Activated CD8-positive, alpha-beta memory T cell treated with anti-CD3 and anti-CD28 coated beads, Interleukin-2, amount 50 U/mL, for 24 hours (primary cell): ENCODE data around the gene IGFL2.
"Not testable (repeated sequence)": the region's sequence is repeated elsewhere in the genome, so short reads cannot be mapped to it uniquely, and the experiment has no call there.

Experiments
- DNase-seq: peaks from one replicate; pipeline ENCODE4 v3.0.0-alpha.2; 2020; ENCODE audit errors: extremely low read depth

The IGFL2 gene

DNA sequence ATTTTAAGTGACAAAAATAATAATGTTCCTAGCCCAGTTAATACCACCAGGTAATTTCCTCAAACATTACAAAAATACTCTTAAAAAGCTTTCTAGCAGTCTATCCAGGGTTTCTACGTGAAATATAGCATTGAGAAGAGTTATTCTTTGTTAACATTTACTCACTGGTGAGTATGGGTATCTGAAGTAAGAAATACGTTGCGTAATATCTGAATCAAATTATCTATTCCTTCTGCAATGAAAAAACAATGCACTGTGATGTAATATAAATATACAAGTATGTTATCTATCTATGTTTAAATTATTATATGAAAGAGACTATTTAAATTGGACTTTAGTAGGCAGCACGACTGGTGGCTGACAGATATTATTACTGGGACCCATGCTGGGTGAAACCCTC, 5.7 kb upstream of the IGFL2 start:
- no peak for DNase-seq

DNA sequence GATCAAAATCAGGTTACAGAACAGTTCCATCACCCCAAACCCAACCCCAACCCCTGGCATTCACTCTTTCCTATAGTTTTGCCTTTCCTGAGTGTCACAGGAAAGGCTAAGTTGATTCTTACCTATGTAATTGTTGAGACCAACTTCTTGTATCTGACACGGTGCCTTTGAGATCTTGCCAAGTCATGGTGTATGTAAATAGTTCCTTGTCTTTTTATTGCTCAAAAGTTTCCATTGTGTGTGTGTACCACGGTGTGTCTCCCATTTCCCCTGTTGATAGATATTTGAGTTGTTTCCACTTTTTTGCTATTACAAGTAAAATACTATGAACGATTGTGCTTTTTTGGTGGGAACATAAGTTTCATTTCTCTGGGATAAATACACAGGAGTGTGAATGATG, 3.3 kb upstream of the IGFL2 start:
- DNase-seq, result no peak

DNA sequence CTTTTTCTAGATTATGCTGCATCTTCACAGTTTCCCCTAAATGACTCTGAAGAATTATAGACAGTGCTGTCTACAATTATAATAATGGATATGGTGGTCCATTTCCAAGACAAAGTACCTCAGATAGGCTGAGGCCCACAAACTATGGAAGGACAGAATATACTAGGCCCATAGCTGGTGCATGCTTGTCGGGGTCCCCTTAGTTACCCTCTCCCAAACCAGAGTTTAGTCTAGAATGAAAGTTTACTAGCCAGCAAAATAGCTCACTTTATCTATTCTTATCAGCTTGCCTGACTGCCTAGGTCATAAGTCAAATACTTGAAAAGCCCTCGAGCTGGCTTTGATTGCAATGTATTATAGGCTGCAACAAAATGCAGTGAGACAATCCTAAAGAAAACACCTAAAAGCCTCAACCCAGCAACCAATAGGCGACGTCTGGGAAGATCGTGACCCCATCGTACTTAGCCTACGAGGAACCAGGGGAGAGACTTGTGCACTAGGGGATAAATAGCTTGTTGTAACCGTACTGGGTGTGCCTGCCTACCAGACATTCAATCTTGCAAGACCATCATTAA, 785 bp upstream of the IGFL2 start:
- DNase-seq, result no peak

DNA sequence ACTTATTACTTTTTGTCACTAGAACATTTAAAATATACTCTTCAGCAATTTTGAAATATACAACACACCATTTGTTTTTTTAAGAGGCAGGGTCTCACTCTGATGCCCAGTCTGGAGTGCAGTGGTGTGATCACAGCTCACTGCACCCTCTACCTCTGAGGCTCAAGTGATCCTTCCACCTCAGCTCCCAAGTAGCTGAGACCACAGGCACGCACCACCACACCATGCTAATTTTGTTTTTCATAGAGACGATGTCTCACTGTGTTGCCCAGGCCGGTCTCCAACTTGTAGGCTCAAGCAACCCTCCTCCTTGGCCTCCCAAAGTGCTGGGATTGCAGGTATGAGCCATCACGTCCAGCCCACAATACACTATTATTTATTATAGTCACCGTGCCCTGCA, 2.6 kb downstream of the IGFL2 start:
- no peak for DNase-seq

DNA sequence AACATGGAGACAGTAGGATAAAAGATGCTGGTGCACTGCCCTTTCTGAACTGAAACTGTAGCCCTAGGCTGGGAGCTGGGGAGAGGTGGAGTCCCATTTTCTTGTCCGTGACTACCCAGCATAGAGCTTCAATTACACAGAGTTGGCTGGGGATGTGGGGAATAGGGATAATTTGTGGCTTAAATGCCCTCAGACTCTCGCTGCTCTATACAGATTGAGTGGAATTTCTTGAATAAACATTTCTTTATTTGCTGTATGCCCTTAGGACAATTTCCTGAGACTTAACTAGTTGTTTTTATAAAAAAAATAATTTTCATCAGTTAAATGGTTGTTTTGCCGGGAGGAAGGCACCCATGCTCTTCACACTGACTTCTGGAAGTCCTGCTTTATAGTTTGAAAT, 7.2 kb downstream of the IGFL2 start:
- DNase-seq, result no peak

DNA sequence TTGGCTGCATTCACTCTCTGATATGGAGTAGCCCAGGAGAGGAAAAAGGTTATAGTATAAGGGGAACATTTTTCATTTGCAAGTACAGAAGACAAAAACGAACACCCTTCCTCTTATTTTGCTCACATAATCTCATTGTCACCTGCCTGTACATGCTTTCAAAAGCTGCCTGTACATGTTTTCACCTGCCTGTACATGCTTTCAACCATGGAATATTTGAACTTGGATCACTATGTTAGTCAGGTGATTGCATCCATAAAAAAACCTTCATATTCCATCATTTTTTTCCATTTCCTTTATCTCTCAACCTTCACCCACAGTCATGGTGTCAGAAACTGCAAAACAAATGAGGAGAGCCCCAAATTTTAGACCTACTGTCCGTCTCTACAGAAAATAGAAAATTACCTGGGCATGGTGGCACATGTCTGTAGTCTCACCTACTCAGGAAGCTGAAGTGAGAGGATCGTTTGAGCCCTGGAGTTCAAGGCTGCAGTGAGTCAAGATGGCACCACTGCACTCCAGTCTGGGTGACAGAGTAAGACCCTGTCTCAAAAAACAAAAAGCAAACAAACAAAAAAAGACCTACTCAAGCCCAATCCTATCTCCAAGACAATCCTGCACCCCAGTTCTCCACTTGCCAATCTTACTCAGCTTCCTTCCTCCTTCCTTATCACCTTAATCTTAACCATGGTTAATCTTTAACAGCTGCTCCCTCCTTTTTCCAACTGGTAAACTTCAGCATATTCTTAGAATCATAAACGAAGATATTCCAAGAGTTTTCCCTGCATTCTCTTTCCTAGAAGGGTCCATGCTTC, 11.6 kb downstream of the IGFL2 start:
- DNase-seq, result no peak

DNA sequence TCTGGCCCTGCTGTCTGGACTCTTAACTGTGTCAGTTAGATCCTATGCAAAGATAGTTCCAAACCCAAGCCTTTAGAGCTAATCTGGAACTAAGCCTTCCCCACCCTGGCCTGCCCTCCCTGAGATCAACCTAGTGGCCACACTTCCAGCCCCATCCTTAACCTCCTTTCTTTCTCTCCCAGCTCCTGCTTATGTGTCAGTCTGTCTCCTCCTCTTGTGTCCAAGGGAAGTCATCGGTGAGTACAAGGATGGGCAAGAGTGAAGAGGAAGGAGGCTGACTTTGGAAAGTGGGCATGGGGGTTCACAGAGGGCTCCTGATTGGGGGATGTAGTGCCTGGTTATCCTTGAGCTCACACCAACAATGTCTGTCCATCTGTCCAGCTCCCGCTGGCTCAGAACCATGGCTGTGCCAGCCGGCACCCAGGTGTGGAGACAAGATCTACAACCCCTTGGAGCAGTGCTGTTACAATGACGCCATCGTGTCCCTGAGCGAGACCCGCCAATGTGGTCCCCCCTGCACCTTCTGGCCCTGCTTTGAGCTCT, 12.3 kb downstream of the IGFL2 start:
- no peak for DNase-seq

DNA sequence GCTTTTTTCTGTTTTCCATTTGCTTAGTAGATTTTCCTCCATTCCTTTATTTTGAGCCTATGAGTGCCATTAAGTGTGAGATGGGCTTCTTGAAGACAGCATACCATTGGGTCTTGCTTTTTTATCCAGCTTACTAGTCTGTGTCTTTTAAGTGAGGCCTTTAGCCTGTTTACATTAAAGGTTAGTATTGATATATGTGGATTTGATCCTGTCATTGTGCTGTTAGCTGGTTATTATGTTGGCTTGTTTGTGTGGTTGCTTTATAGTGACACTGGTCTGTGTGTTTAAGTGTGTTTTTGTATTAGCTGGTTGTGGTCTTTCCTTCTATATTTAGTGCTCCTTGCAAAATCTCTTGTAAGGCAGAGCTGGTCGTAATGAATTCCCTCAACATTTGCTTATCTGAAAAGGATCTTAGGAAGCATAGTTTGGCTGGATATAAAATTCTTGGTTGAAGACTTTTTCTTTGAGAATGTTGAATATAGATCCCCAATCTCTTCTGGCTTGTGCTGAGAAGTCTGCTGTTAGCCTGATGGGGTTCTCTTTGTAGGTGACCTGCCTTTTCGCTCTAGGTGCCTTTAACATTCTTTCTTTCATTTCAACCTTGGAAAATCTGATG, 13.7 kb downstream of the IGFL2 start:
- not testable (repeated sequence) for DNase-seq

DNA sequence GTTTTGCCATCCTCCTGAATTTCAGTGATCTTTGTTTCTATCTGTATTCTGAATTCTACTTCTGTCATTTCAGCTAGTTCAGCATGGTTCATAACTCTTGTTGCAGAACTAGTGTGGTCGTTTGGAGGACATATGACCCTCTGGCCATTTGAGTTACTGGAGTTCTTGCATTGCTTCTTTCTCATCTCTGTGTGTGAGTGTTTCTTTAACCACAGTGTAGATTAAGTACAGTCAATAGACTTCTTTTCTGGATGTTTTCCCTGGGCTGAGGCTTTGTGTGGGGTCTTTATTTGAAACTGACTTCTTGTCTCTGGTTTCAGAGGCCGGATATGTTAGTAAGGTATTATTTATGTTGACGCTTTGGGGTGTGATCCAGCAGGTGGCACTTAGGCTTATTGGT, 14.7 kb downstream of the IGFL2 start:
- DNase-seq, result no peak

DNA sequence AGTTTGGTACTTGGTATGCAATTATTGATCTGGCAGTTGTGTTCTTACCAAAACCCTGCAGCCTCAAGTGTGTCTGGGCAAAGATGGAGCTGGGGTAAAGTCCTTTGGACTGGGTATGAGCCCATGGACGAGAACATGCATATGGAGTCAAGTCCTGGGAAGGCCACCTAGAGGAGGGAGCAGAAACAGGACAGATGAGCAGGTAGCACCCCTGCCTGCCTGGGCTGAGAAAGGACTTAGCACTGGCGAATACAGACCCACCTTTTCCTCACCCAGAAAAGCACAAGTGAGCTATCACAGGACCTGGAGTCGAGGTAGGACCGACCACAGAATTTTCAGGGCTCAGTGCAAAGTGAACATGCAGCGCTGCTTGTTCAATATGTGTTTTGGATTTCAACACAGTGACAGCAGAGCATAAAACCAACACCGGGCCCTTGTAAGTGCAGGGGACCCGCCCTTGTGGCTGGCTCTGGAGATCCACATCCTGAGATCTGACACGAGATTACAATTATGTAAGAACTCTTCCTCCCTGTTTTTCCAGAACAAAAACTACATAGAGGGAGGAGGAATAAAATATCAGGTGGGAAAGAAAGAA, 25.9 kb downstream of the IGFL2 start:
- DNase-seq, result no peak

DNA sequence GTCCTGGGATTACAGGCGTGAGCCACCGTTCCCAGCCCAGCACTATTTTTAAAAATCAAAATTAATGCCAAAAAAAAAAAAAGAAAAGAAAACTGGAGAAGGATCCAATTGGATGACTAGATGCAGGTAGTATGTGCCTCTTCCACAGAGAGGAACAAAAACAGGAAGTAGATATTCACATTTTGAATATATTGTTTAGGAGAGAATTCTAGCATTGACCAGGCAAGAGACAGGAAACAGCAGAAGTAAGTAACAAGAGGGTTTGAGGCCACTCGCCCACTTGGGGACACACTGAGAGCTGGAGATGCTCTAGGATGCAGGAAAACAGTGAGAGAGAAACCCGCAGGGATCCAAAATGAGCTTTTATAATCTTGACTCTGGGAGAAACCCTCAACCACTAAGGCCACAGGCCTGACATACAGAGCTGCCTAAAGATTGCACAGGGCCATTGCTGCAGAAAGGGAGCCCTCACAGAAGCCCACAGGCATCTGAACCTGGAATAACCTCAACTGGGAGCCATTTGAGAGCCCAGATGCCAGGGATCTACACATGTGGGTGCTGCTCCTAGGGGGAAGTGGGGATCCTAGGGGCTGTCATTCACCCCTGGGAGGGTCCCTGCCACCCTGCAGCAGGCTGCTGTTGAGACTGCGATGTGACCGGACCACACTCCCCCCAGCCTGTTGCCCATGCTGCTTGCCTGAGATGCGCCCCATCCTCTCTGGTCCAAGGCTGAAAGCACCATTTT, 28.2 kb downstream of the IGFL2 start:
- no peak for DNase-seq

DNA sequence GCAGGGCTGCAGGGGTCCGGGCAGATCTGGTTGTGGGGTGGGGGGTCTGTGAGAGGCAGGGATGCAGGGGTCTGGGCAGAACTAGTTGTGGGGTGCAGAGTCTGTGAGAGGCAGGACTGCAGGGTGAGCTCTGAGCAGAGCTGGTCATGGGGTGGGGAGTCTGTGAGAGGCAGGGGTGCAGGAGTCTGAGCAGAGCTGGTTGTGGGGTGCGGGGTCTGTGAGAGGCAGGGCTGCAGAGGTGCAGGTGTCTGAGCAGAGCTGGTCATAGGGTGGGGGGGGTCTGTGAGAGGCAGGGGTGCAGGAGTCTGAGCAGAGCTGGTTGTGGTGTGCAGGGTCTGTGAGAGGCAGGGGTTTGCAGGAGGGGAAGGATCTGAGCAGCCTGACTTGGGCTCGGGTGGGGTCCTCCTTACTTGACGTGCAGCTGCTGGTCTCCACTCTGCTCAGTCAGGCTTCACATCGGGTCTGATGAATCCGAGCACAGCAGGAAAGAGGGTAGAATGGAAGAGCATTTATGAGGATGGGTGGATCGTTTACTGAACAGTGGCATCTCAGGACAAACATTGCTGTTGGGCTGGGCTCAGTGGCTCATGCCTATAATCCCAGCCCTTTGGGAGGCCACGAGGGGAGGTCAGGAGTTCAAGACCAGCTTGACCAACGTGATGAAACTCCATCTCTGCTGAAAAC, 31.2 kb downstream of the IGFL2 start:
- no peak for DNase-seq

DNA sequence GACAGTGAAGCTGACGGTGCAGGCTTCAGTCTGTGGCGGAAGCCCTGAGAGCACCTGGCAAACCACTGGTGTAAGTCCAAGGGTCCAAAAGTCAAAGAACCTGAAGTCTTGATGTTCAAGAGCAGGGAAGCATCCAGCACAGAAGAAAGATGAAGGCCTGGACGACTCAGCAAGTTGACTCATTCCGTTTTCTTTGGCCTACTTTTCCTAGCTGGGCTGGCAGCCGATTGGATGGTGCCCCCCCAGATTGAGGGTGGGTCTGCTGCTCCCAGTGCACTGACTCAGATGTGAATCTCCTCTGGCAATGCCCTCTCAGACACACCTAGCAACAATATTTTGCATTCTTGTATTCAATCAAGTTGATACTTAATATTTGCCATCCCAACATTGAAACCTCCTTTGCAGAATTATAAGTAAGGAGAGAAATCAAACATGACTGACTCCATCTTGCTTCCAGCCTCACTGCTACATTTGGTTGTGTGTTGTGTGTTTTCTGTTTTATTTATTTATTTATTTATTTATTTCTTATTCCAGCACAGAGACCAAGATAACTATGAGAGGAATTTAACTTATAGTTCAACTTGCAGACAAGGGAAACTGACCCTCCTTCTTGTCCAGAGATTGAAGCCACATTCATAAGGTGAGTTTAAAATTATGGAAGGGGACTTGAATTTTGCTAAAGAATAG, 32.8 kb downstream of the IGFL2 start:
- no peak for DNase-seq

DNA sequence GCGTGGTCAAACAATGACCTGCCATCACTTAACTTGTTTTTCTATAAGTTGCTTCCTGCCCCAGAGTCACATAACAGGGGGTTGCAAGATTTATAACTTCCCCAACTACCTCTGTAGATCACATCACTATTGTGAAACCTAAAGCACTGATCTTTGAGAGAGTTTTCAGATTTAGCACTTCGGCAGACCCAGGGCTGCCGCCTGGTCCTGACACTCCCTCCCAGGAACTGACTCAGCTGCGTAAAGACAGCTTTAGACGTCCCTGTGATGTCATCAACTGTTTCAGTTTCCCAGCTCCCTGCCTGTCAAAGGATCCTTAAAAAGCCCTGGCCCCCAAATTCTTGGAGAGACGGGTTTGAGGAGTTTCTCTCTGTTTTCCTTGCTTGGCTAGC, 33.3 kb downstream of the IGFL2 start:
- no peak for DNase-seq

DNA sequence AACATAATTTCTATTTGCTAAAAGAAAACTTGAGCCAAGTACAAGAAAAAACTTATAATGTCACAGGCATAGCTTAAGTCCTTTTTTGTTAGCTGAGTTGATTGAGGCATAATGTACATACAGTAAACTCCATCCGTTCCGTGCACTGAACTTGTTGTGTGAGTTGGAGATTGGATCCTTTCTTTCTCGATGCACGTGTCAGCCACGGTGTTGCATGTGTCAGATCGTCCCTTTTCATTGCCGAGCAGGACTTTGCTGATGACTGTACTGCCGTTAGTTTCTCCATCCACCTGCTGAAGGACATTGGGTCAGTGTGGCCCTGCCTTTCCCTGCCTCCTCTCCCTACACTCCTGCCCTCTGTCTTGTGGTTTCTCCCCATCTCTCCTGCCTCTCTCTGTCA, 34.4 kb downstream of the IGFL2 start:
- DNase-seq, result no peak

DNA sequence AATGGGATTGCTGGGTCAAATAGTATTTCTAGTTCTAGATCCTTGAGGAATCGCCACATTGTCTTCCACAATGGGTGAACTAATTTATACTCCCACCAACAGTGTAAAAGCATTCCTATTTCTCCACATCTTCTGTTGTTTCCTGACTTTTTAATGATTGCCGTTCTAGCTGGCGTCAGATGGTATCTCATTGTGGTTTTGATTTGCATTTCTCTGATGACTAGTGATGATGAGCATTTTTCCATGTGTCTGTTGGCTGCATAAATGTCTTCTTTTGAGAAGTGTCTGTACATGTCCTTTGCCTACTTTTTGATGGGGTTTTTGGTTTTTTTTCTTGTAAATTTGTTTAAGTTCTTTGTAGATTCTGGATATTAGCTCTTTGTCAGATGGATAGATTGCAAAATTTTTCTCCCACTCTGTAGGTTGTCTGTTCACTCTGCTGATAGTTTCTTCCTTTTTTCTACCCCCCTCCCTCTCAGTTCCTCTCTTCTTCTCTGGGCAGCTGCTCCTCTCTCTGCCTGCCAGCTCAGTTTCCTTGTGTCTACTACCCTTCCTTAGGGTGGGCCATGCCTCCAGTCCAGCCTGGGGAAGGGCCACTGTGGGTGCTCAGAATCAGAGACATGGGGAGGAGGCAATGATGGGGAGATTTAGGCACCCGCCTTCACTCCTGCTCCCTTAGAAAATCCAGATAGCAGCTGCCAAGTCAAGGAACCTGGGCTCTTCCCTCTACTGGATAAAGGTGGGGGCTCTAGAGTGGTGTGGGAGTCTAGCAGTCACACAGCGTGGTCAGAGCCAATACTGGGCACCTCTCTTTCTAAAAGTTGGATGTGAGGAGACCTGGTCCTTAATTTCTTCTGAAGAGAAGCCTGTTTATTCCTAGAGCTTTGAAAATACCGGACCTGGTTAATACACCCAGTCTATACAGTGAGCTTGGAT, 37.0 kb downstream of the IGFL2 start:
- not testable (repeated sequence) for DNase-seq

DNA sequence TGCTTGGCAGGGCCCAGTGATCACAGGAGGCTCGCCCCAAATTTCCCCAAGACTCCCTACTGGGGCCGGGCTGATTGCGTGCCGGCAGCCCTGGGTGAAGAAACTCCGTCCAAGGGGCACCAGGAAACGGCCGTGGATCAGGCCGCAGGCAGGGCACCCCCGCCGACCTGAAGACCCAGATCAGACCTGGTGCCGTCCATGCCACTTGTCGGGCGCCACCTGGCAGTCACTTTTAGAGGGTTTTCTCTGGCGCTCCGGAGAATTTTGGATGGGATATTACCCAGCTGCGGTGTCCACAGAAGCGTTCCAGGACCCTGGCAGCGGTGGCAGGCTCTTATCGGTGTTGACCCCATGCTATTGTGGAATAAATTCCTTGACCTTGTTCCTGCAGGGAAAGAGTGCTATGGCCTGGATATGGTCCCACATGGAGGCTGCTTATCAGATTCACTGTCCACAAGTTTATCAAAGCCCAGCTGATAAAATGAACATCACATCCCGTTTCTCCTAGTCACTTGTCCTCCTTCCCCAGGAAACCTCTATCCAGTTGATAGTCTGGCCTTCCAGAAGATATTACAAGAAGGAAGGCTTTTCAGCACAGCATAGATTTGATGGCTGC, 38.2 kb downstream of the IGFL2 start:
- DNase-seq, result no peak

DNA sequence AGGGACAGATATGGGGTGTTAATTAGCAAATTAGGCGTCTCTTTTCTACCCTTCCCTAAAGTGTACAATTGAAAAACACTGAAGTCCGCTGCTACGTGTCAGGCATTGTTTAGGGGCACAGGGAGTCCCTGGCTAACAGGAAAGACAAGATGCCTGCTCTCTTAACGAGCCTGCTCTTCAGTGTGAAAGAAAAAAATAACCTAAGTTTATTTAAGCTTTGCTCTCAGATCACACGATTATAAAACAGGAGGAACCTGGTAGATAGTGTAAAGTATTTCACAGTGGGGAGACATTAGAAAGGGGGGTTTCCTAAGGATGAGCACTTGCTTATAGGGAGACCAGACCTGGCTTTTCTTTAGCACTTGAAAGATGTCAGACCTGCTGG, 38.7 kb downstream of the IGFL2 start:
- DNase-seq, result no peak
